VCaP (cell line): ENCODE results near the gene ZBTB16.
A peak's percentile ranks its signal among the peaks of the same experiment; 100 is the strongest.

Experiments
- H3K27ac ChIP-seq: fragments of 450-650 bp; 2 replicates; pipeline ENCODE4 v1.5.1; 2017
- CTCF ChIP-seq: fragments of 450-650 bp; conservative IDR thresholded peaks from 2 replicates; pipeline ENCODE4 v1.5.1; 2017; ENCODE audit warnings: mild to moderate bottlenecking, moderate library complexity

ZBTB16 gene

GRCh38 chr11:114196997-114197703, 137.6 kb downstream of the ZBTB16 start:
- H3K27ac ChIP-seq: peak overlapping the region; percentile 93
- TF ChIP-seq CTCF: no peak

DNA sequence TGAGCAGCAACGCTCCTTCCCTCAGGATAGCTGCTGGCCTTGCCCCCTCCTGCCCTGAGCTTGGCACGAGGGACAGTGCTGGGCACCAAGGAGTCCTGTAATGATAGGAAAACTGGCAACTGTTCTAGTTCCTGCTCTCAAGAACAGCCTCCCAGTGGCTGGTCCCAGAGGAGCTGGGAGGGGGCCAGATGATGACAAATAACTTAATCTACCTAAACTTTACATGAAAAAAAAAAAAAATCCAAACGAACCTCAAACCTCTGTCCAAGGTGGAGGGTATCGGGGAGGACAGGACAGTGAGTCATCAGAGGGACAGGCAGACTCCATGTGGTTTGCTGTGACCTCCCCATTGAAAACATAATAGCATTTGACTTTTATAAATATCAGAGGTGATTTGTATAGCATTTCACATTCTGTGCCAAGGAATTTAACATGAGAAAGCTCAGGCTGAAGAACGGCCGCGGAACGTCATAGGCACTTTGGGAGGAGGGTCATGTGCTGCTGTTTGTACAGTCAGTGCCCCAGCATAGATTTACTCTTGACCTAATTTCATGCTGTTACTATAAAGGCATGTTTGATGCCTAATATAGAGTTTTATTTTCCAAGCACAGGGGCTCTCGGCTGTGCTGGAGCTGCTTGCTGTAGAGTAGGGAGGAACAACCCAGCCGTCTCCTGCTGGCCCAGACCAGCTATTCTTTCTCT, 138.4 kb downstream of the ZBTB16 start:
- TF ChIP-seq CTCF: no peak
- H3K27ac ChIP-seq: peak overlapping the region; percentile 93

DNA sequence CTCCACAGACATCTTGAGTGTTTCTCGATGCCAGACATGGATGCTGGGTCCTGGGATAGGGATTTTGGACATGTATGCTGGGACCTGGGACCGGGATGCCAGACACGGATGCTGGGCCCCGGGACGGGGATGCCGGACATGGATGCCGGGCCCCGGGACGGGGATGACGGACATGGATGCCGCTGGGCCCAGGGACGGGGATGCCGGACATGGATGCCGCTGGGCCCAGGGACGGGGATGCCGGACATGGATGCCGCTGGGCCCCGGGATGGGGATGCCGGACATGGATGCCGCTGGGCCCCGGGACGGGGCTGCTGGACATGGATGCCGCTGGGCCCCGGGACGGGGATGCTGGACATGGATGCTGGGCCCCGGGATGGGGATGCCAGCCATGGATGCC, 139.5 kb downstream of the ZBTB16 start:
- no peak for TF ChIP-seq CTCF
- peak overlapping the region; percentile 93 for H3K27ac ChIP-seq

- peak overlapping the region; percentile 93 for H3K27ac ChIP-seq
Observed at GRCh38 chr11:114200351-114201133, 141.0 kb downstream of the ZBTB16 start.

GRCh38 chr11:114201219-114201618, 141.7 kb downstream of the ZBTB16 start:
- no peak for TF ChIP-seq CTCF
- peak overlapping the region; percentile 93 for H3K27ac ChIP-seq

More at GRCh38 chr11:114200351-114201133, 141.0 kb downstream of the ZBTB16 start:
- no peak for TF ChIP-seq CTCF

- no peak for TF ChIP-seq CTCF
- peak overlapping the region; percentile 13 for H3K27ac ChIP-seq
Observed at GRCh38 chr11:114202011-114202609, 142.6 kb downstream of the ZBTB16 start.

GRCh38 chr11:114207096-114207495, 147.6 kb downstream of the ZBTB16 start:
- TF ChIP-seq CTCF: no peak
- no peak overlapping the region; the same call in 1 of the 2 replicates for H3K27ac ChIP-seq
